NCI-H82 treated with DMSO at 0.1 percent for 48 hours (cell line): ENCODE measurements around the gene HEATR5A.
"Not testable (repeated sequence)": the region's sequence is repeated elsewhere in the genome, so short reads cannot be mapped to it uniquely, and the experiment has no call there.

Experiments used
- DNase-seq: peaks from one replicate; lab custom pipeline; 2025; ENCODE audit not compliant: unreplicated experiment; lab: John Stamatoyannopoulos, UW

The HEATR5A gene

DNA sequence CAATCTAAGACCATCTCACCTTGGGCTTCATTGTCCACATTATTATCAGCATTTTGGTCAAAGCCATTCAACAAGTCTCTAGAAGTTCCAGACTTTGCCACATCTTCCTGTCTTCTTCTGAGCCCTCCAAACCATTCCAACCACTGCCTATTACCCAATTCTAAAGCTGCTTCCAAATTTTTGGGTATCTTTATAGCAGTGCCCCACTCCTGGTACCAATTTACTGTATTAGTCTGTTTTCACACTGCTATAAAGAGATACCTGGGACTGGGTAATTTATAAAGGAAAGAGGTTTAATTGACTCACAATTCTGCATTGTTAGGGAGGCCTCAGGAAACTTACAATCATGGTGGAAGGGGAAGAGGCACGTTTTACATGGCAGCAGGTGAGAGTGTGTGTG is 89.0 kb downstream of the HEATR5A start:
- not testable (repeated sequence) for DNase-seq

DNA sequence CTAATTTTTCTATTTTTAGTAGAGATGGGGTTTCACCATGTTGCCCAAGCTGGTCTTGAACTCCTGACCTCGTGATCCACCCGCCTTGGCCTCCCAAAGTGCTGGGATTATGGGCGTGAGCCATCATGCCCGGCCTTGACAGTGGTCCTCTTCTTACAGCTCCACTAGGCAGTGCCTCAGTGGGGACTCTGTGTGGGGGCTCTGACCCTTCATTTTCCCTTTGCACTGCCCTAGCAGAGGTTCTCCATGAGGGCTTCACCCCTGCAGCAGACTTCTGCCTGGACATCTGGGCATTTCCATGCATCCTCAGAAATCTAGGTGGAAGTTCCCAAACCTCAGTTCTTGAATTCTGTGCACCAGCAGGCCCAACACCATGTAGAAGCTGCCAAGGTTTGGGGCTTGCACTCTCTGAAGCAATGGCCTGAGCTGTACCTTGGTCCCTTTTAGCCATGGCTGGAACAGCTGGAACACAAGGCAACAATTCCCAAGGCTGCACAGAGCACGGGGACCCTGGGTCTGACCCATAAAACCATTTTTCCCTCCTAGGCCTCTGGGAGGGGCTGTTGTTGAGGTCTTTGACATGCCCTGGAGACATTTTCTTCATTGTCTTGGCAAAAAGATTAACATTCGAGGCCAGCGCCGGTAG is 90.4 kb downstream of the HEATR5A start:
- not testable (repeated sequence) for DNase-seq

DNA sequence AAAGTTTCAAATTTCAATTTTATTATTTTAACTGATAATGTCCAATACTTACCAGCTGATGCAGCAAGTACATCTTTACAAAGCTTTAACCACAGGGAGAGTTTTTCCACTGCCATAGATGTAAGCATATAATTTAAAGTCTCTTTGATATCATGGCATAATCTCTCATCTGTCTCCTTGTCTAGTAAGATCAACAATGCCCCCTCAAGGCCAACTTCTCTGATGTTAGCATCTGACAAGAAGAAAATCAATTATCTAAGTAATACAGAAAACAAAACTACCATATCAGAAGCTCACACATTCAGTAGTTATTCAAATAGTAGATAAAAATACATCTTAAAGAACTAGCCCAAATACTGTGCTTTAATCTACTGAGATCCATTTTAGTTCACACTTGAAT is 94.2 kb downstream of the HEATR5A start:
- DNase-seq: no peak

GRCh38 chr14:31323419-31323818 is 96.9 kb downstream of the HEATR5A start:
- DNase-seq: no peak

GRCh38 chr14:31320922-31321766 is 99.2 kb downstream of the HEATR5A start:
- no peak for DNase-seq

- no peak for DNase-seq
Measured at GRCh38 chr14:31320216-31320615, 100.1 kb downstream of the HEATR5A start.

- DNase-seq: no peak
Measured at GRCh38 chr14:31319701-31320100, 100.6 kb downstream of the HEATR5A start.

DNA sequence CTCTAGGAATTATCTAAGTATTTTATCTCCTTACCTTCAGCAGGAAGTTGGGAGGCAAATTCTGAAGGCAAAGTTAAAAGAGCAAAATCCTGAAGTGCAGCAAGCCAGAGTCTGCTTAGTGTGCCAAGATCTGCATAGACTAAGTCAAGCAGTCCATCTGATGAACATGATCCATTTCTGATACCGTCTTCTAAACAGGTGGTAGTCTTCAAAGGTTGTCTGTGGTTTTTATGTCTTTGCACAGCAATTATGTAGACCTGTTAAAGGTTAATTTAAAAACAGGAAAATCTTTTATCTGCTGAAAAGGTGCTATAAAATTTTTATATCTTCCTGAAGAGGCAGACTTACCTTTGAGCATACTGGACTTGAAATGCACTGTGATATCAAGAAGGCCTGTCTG is 107.4 kb downstream of the HEATR5A start:
- no peak for DNase-seq

DNA sequence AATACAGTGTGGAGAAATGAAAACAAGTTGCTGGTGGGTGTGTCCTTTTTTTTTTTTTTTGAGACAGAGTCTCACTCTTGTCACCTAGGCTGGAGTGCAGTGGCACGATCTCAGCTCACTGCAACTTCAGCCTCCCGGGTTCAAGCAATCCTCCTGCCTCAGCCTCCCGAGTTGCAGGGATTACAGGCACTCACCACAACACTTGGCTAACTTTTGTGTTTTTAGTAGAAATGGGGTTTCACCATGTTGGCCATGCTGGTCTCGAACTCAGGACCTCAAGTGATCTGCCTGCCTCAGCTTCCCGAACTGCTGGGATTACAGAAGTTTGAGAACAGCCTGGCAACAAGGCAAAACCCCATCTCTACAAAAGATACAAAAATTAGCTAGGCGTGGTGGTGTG is 108.0 kb downstream of the HEATR5A start:
- not testable (repeated sequence) for DNase-seq

DNA sequence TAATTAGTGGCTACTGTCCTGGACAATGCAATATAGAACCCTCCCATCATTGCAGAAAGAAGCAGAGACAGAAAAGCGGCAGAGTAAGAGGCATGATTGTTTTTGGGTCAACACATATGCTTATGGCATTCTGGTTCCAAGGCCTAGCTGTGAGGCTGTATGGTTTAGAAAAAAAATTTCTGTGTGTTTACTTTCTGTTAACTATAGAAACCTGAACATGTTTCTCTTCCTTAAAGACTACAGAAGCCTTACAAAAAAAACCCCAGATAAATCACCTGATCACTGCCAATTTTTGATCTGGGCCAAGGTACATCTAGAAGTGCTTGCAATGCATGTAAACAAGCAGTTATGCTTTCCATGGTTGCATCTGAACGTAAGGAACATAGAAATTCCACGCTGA is 112.7 kb downstream of the HEATR5A start:
- no peak for DNase-seq

GRCh38 chr14:31307198-31307597 is 113.2 kb downstream of the HEATR5A start:
- no peak for DNase-seq

GRCh38 chr14:31303654-31304053 is 116.7 kb downstream of the HEATR5A start:
- DNase-seq: no peak

DNA sequence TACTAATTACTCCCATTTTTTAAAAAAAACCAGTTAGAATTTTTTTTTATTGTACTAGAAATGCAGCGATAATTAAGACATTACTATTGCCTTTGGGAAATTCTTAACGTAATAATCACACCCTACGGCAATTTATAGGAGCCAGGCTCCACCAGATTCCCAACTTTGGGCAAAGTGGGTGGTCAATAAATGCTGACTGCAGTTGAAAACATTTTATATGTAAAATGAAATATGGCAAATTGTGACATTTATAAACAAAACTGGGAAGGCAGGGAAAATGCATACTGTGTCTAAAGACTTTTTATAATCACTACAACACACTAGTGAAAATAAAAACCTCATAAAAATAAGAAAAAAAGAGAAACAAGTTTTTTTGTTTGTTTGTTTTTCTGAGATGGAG is 119.5 kb downstream of the HEATR5A start:
- DNase-seq: no peak

- no peak for DNase-seq
Measured at GRCh38 chr14:31300296-31300695, 120.1 kb downstream of the HEATR5A start.

- no peak for DNase-seq
Measured at GRCh38 chr14:31297701-31298344, 122.5 kb downstream of the HEATR5A start.

GRCh38 chr14:31297112-31297511 is 123.2 kb downstream of the HEATR5A start:
- no peak for DNase-seq

DNA sequence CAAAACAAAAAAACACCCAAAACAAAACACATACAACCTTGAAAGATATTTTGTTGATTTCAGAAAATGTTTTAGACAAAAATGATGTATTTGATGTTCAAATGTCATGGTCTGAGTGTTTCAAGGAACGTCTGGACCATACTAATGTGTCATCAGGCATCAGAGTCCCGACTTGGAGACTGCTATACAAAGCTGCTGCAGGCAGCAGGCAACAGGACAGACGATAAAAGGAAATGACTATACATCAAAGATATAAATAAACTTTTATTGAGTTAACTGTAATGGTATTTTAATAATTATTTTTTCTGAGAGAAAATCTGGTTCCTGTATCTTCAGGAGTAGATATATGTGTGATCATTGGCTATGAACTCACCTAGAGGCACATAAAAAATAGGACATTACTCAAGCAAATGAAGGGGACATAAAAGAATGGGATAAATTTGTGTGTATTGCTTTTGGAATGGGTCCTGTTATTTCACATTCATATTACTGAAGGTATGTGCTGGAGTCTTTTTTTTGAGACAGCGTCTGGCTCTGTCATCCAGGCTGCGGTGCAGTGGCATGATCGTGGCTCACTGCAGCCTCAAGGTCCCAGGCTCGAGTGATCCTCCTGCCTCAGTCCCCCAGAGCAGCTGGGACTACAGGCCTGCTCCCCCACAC is 125.5 kb downstream of the HEATR5A start:
- DNase-seq: no peak

DNA sequence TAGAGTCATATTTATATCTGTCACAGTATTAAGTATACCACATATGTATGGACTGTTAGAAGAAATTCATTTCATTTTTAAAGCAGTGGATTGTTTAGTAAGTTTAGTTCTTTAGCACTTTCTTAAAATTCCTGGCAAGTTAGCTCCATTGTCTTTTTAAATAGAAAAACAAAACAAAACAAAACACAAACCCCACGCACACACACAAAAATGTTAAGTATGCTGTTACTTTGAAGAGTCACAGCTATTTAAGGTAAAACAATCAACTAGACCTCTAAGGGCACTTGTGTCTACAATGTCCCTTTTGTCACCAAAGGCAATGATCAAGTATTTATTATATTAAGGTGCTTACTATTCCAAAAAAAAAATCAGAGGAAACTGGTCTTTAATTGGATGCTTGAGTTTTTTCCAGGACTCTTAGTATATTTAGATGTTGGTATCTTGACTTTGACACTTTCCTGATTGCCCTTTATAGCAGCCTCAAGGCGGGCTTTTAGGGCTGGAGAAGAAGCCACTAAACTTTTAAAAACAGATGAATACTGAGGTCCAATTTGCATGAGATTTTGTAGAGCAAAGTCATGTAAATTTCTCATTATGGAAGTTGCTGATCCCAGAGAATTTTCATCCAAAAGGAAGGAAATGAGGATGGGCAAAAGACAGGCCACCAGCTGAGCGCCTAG is 127.3 kb downstream of the HEATR5A start:
- DNase-seq: no peak

- DNase-seq: no peak
Measured at GRCh38 chr14:31291210-31291609, 129.1 kb downstream of the HEATR5A start.

DNA sequence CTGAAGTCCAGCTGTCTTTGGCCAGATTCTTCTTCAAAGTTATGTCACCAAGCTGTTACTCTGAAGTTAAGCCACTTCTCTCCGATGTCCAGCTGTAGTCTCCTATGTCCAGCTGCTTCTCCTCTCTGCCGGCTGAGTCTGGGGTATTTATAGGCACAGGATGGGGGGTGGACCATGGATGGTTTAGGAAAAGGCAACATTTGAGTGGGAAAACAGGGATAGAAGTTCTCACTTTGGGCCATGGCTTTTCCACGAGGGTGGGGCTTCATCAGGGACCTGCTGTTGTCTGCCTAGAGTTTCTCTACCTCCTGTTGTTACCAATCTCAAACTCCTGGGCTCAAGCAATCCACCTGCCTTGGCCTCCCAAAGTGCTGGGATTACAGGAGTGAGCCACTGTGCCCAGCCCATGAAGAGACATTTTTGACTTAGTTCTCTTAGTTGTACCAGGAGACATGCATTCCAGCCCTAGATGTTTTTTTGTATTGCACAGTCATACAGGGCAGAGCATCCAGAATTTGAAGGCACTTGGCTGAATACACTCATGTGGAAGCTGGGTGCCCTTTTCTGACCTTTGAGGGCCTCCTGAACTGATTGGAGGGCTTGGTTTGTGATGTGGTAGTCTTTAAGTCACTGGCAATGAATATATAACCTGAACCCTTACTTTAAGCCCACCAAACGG is 132.9 kb downstream of the HEATR5A start:
- no peak for DNase-seq
